Neutrophil (primary cell): Measurements from ENCODE around the gene GPT2.

Experiments
- H3K27ac ChIP-seq: fragments of 200-600 bp; sonication (generic); 2 replicates; pipeline ENCODE4 v1.5.1; 2016; ENCODE audit warnings: mild to moderate bottlenecking, moderate library complexity
- H3K27me3 ChIP-seq: fragments of 200-600 bp; sonication (generic); 2 replicates; pipeline ENCODE4 v1.6.0; 2016; ENCODE audit warnings: mild to moderate bottlenecking
- H3K36me3 ChIP-seq: fragments of 200-600 bp; sonication (generic); 2 replicates; pipeline ENCODE4 v1.5.1; 2017
- H3K4me1 ChIP-seq, 2 experiments: fragments of 200-600 bp in 1 of 2; sonication (generic) in 1 of 2; 1 replicate in 1 of 2; 2 replicates in 1 of 2; pipeline versions ENCODE4 v1.5.1 to v1.6.1; 2013 to 2016; ENCODE audit warnings: low read depth in 1 of 2, low read length in 1 of 2, mild to moderate bottlenecking in 1 of 2, moderate library complexity in 1 of 2; ENCODE audit not compliant: control insufficient read depth in 1 of 2, insufficient read depth in 1 of 2
- H3K4me3 ChIP-seq, 2 experiments: fragments of 200-600 bp in 1 of 2; sonication (generic) in 1 of 2; 1 replicate in 1 of 2; 2 replicates in 1 of 2; pipeline ENCODE4 v1.5.1; 2013 to 2016; ENCODE audit warnings: low read depth in 1 of 2, low read length in 1 of 2, mild to moderate bottlenecking in 1 of 2, moderate library complexity in 1 of 2
- H3K9me3 ChIP-seq: fragments of 200-600 bp; sonication (generic); 2 replicates; pipeline ENCODE4 v1.5.1; 2016
- CTCF ChIP-seq: fragments of 200-600 bp; sonication (generic); IDR thresholded peaks from 2 replicates; pipeline ENCODE4 v1.5.1; 2016; ENCODE audit warnings: antibody characterized with exemption

GPT2 gene

GRCh38 chr16:46889245-46889941, 5.2 kb downstream of the GPT2 start:
- Histone ChIP-seq H3K4me1 (peaks cover 8 to 14% of the 10 kb centered on the region in 2 experiments), H3K36me3 (no peaks in the 10 kb centered on the region), H3K27ac (no peak overlapping the region), H3K9me3 (no peaks in the 10 kb centered on the region), H3K4me3 (no peak overlapping the region), H3K27me3 (peaks cover 23% of the 10 kb centered on the region)
- no peak for TF ChIP-seq CTCF

- H3K27ac ChIP-seq, result no peak overlapping the region
- no peaks in the 10 kb centered on the region for H3K9me3 ChIP-seq
- no peaks in the 10 kb centered on the region for H3K36me3 ChIP-seq
- H3K4me3 ChIP-seq, result no peak overlapping the region
- peaks cover 2 to 10% of the 10 kb centered on the region in 2 experiments for H3K4me1 ChIP-seq
- peaks cover 17% of the 10 kb centered on the region for H3K27me3 ChIP-seq
- no peak for TF ChIP-seq CTCF
Measured at GRCh38 chr16:46889942-46890300, 5.8 kb downstream of the GPT2 start.

DNA sequence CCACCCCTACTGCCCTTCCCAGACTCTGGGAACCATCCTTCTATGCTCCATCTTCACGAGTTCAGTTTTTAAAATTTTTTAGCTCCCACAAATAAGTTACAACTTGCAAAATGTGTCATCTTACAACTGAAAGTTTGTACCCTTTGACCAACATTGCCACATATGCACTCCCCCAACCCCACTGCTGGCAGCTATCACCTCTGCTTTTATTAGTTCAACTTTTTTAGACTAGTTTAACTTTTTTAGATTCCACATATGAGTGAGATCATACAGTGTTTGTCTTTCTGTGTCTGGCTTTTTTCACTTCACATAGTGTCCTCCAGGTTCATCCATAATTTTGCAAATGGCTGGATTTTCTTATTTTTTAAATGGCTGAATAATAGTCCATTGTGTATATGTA, 7.7 kb downstream of the GPT2 start:
- Histone ChIP-seq H3K27ac (no peak overlapping the region), H3K36me3 (no peaks in the 10 kb centered on the region), H3K4me1 (peaks cover 0 to 4% of the 10 kb centered on the region in 2 experiments), H3K27me3 (no peaks in the 10 kb centered on the region), H3K4me3 (no peak overlapping the region), H3K9me3 (no peaks in the 10 kb centered on the region)
- no peak for TF ChIP-seq CTCF

DNA sequence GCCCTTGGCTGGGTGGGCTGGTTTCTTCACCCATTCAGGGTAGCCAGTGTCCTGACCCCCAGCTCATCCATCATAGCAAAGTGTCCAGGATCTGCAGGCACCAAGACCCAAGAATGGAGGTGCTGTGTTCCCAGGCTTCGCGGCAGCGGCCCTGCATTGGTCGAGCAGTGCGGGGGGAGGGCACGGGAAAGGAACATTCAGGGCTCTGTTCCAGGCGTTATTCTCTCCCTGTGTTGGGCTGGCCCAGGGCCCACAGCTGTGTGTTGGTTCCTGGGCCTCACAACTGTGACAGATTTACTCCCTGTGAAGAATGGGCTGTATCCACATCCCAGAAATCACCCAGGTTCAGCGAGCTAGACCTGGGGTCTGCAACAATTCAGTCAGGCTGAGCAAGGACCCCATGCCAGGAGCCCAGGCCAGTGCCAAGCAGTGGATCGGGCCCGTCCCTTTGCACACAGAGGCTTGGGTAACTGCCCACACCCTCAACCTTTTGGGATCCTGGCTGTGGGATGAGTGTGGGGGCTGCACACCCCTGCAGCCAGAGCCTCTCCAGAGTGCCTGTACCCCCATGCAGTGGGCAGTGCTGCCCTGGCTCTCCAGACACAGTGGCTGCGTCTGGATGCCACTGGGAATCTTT, 10.0 kb downstream of the GPT2 start:
- H3K27ac ChIP-seq, result no peak overlapping the region
- no peak for TF ChIP-seq CTCF
- no peaks in the 10 kb centered on the region for H3K36me3 ChIP-seq
- no peak overlapping the region for H3K4me3 ChIP-seq
- H3K27me3 ChIP-seq, result no peaks in the 10 kb centered on the region
- no peaks in the 10 kb centered on the region for H3K9me3 ChIP-seq
- peaks cover 0 to 4% of the 10 kb centered on the region in 2 experiments for H3K4me1 ChIP-seq

DNA sequence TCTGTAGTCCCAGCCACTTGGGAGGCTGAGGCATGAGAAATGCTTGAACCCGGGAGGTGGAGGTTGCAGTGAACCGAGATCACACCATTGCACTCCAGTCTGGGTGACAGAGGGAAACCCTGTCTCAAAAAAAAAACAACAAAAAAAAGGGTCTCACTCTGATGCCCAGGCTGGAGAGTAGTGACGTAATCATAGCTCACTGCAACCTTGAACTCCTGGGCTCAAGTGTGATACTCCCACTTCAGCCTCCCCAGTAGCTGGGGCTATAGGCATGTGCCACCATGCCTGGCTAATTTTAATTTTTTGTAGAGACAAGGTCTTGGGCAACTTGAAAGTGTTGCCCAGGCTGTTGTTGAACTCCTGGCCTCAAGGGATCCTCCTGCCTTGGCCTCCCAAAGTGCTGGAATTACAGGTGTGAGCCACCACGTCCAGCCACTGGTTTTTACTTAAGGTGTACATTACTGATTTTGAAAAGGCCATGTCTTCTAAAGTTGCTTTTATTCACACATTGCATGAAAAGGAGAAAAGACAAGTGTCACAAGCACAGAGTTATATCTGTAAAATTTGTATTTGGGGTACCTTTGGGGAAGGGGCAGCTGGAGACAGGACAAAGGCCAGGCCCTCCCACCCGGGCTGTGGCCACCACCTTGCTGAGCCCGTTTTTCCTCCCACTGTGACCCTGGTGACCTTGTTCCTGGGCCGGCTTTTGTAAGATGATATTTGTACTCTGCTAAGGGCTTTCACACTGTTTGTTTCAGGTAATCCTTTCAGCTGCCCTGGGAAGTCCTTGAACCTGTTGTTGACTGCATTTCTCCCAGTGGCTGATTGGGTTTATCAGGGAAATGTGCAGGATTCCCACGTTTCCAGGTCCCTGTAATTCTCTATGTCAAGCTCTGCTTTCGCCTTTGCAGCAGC, 11.5 kb downstream of the GPT2 start:
- Histone ChIP-seq H3K27ac (no peak overlapping the region), H3K27me3 (no peaks in the 10 kb centered on the region), H3K4me1 (peaks cover 0 to 4% of the 10 kb centered on the region in 2 experiments), H3K4me3 (no peak overlapping the region), H3K9me3 (no peaks in the 10 kb centered on the region), H3K36me3 (no peaks in the 10 kb centered on the region)
- TF ChIP-seq CTCF, result no peak
